Daoy (cell line): ENCODE data around the gene BMPER. TPM values are rescaled to one million over a fixed set of nuclear protein-coding genes. Genes with fewer than 3 reads are reported as not detected.
A peak's percentile ranks its signal among the peaks of the same experiment; 100 is the strongest.

ENCODE experiments used
- DNase-seq: peaks from one replicate; pipeline ENCODE4 v3.0.0-alpha.2; 2015; ENCODE audit warnings: low read depth
- total RNA-seq: library from RNA; depleted of rRNA; stranded (reverse); fragments of >200 nt; shearing (Covaris generic); gene quantifications from 2 replicates; pipeline ENCODE4 v1.2.3, GENCODE V29; 2014

The BMPER gene
- total RNA-seq, 1 experiment from 2014 or later = 1.6 TPM

DNA sequence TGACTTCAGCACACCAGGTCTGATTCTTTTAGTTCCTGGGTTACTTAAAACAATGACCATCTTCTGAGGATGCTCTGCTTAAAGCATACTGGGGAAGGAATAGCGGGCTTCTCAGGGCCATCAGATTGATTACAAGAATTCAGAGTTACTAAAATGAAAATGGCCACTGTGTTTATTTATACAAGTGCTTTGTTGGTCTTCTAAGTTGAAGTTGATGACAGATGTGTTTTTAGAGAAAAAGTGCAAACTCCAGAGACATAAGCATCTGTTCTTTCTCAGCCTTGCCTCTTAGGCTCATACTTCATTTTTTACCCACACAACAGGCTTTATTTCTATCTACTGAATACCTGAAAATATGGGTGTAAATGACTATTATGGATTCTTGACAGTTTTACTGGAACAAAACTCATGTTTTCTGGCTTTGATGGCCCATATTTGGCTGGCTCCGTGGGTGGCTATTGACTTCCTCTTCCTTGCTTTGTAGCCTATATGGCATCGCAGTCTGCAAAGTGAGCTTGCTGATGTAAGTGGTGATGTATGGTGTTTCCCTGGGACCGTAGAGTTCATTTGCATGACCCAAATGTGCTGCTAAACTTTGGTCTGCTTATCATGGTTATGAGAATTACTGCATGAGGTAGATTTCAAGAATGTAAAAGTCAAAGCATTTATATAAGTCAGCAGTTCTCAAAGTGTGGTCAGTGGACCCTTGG lies 121.3 kb downstream of the BMPER start:
- DNase-seq = no peak

DNA sequence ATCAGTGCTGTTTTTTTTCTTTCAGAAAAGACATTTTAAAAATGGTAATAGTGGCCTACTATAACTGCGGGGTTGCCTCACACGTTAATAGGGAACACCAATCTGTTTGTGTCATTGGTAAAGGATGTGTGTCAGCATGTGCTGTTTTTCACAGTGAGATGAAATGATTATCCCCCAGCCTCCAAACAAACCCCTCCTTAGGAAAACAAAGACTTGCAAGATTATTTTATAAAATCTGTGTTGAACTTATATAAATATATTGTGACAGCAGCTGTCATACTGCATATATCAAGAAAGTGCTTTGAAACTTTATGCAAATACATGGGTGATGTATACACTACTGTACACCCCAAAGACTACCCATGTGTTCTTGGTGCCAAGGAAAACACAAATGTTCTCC lies 125.8 kb downstream of the BMPER start:
- DNase-seq = no peak

DNA sequence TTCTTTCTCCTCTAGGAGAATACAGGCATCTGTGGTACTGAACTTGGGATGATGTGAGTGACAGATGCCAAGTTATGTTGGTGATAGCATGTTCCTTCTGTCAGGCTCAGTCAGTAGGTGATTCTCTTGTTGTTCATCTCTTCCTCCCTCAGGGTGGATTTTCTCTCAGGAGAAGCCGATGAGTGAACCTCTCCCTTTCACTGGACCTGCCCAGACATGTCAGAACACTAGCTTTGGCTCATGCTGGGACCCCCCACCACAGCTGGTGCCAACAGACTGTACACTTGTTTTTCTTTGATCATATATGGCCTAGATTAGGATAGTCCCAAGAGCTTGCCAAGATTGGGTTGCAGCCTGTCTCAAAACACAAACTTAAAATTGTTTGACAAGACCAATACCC lies 129.4 kb downstream of the BMPER start:
- no peak for DNase-seq

DNA sequence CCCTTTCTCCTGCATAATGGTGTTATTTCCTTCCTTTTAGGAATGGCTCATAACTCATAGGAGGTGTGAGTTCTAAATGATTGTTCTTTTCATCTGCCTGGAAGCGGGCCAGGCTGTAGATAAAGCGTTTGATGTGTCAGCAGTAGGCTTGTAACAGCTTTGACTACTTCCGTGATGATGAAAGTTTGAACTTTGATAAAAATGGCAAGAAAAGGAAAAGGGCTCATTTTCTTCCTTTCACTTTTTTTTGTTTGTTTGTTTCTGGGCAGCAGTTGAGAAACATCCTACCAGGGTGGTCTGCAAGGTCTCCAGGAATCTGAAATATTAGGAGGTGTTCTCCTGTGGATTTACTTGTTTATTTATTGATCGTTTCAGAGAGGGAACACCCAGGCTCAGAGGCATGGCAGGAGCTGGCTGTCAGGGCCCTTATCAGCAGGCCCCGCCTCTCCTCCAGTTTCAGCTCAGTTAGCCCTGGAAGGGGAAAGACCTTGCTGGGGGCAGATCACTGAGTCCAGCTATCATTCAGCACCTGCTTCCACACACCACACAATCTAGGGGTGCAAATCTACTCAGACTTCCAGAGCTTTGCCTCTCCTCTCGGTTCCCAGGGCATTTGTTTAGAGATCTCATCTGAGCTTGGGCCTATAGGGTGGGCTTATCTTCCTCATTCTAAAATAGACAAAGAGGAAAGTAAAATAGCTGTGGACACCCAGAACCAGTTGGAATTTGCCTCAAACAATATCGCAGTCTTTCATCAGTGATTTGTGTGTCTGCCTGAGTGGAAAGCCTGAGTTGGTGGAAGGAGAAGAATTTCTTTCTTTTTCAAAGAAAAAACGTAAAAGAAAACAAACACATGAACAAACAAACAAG lies 130.9 kb downstream of the BMPER start:
- DNase-seq = peak; percentile 76

DNA sequence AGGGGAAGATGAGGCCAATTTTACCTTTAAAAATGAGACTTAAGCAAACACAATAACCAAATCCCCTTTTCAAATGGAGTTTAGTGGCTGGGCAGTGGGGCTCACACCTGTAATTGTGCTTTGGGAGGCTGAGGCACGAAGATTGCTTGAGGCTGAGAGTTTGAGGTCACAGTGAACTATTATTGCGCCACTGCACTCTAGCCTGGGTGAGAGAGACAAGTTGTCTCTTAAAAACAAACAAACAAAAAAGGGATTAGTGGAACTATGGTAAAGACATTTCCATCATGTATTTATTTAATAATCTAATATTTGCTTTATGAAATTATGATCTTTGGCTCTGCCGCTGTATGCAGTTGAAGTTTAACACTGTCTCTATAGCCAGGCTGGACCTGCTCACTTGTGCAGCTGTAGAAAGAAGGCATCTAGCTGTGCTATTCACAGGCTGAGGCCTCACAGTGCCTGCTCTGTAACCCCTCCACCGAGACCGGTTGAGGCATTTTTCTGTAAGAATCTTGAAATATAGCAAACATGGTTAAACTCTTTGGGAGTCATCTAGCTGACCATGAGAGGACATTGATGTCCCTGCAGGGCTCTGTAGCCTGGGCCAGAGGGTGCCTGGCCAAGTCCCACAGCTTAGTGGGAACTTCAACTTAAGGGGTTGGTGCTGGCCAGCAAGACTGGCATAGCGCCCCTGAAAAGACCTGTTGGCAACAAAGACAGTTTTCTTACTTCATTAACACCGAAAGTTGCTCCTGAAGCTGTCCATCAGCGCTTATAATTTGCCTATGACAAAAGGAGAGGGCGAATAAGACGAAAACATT lies 131.8 kb downstream of the BMPER start:
- DNase-seq = no peak

DNA sequence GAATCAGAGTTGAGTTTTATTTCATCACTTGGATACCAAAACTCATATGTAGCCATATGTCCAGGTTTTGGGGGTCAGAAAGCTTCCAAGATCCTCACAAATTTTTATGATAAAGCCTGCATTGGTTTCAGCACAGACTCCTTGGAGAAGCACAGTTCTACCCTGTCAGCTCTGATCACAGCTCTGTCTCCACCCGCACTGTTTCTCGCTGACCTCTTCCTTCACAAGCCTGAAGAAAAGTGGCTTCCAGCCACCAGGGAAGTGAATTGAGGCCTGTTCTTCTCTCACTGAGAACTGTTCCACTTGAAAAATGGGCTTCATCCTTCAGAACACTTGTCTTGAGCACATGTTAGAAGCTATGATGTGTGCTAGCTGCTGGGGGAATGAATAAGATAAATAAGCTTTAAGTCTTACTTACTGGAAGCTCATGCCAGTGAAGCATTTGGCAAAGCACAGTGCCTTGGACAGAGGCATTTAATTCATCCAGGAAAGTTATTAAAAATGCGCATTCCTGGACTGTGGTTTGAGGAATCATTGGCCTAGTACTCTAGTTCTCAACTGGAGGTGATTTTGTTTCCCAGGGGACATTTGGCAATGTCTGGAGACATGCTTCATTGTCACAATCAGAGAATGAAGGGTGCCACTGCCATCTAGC lies 133.6 kb downstream of the BMPER start:
- no peak for DNase-seq

DNA sequence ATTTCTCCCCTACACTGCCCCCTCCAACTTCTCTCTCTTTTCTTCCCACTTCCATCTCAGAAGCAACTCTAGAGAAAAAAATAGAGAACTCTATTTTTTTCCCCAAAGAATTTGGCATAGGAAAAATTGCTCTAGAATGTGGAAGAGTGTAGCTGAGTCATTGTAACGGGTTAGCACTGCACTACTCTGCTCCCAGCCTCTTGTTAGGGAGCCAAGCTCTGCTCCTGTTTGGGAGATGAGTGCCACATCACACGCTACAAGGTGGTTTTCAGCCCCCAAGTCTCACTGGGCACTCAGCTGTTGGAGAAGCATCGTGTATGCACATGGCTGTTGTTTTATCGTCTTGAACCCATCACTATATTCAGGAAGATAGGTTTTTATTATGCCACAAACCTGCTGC lies 136.4 kb downstream of the BMPER start:
- peak; percentile 54 for DNase-seq

DNA sequence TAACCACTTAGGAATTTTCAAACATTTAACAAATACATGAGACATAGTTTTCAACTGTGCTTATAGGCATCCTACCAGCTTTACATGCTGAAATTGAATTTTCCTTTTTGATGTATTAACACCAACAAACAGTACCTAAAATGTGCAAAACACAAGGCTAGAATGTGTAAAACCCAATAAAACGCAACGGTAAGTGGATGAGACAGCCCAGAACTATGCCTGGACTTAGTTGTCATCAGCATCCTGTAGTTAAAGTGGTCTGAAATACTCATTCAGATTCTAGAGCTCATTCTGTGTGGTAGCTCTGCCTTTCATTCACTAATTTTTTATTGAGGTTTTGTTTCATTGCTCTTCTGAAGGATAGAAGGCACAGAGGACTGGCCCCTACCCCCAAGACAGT lies 137.1 kb downstream of the BMPER start:
- DNase-seq = peak; percentile 59

DNA sequence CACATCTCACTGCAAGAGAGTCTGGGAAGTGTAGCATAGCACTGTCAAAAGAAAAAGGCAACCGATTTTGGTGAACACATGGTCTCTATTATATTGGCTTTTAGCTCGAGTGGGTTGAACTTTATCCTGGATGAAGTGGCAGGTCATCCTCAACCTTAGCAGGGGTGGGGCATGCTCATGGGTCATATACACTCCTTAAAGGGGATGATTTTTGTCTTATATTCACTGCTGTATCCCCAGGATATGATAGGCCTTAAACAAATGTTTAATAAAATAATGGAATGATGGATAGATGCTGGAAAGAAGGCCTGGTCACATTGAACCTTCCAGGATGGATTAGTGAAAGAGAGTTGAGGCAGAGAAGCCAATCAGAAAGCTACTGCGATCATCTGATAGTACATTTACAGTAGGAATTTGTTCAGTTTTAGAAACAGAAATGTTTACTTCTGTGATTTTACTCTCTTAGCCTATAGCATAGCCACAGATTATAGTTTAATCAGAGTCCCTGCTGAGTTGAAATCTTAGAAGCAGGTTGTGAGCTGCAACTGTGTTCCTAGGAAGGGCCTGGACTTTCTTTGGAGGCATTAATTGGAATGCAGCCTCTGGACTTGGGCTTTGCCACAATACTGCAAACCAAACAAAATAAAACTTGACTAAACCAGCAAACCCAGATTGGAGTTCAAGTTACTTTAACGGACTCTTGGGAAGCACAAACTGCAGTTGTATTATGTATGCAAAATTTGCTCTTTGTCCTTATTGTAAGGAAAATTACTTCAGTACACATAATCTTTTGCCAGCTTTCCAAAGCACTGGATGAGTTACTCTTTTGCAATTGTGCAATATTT lies 138.3 kb downstream of the BMPER start:
- DNase-seq = no peak

DNA sequence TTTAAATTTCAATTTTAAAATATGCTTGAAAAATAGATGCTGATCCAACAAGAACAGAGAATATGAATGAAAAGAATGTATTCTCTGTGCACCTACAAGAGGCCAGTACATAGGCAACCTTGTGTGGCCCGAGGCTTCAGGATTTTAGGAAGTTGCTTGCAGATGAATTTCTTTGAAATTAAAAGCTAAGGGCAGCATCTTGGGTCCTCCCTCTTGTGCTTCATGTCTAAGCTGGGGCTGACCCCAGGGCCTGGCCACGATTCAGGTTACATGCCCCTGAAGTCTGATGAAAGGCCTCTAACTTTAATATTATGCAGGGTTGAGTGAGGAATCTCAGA lies 138.9 kb downstream of the BMPER start:
- no peak for DNase-seq

DNA sequence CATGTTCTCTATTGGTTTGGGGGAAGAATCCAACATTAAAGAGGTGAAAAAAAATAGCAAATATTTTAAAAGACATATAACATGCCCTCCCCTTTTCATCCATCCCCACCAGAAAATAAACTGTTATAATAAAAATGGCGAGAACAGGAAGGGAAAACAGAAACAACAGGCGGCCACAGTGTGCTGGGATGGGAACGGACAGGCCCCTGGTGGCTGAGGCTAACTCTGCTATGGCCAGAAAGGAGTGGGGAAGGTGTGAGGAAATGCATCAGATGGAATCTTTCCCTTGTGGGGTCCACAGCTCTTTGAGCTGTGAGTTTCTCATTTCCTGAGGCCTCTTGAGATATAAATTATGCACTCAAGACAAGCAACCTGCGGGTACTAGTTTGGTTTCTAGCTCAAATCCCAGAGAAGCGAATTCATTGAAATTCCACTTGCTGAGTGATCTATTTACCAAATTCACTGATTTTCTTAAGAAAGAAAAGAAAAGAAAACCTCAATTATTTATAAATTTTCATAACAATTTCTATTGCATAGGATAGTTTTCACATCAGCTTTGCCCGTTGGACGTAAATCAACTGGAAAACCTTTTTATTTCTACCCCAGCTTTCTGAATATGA lies 139.5 kb downstream of the BMPER start:
- DNase-seq = no peak

DNA sequence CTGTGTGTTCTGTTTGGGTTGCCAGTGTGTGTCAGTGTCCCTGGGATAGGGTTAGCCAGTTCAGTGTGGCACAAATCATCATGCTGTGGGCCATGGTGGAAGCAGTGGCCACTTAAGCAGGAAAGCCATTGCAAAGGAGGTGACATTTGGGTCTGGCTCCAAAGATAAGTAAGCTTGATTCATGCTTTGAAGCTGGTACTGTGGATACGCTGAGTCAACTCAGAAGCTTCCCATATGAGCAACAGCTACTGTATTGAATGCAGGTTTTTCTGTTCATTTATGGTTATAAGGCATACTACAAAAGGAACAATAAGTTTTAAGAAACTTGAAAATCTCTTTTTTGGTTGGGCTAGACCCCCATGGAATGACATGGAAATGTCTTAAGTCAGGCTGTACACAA lies 143.1 kb downstream of the BMPER start:
- DNase-seq = no peak

DNA sequence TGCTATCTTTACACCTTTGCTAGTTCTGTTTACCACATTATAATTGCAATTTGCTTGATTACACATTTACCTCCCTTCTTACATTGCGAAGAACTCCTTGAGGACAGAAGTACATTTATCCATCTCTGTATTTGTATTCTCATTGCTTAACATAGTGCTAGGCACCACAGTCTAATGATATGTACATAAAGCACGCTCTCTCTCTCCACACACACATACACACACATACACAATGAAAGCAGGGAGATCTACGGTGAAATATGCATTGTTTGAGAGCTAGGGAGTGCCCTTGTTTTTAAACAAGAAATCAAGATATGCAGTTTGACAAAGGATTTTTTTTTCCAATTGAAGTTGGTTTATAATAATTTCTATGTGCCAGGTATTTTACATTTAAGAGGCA lies 148.7 kb downstream of the BMPER start:
- DNase-seq = no peak

DNA sequence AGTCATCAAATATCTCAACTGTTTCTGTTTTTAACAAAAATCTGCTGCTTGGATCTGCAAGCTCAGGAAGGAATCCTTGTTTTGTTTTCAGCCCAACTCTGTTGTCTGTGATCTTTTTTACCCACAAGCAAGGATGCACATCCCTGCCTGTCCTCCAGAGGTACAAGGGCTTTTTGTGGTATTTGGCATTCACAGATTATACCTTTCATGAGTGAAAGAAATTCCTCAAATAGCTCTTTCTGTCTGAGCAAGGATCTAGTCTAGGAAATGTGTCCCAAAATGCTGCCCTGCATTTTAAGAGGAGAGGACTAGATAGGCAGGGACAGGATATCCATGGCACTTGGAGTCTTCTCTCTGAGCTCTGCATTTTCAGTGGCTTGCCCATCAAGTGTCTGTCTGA lies 151.8 kb downstream of the BMPER start:
- DNase-seq = no peak

DNA sequence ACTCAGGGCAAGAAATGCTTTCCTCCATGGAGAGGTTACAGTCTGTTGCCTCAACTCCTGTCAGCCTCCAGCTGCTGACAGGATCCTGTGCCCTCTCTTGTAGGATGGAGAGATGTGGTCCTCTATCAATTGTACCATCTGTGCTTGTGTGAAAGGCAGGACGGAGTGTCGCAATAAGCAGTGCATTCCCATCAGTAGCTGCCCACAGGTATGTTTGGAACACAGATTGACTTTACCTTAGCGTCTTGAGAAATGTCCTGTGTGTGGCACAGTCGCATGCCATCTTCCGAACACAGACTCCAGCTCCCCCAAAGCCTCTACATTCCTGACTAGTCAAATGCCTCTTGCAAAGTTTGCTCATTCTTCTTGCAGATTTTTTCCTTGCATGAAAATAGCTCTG lies 152.6 kb downstream of the BMPER start:
- DNase-seq = no peak

DNA sequence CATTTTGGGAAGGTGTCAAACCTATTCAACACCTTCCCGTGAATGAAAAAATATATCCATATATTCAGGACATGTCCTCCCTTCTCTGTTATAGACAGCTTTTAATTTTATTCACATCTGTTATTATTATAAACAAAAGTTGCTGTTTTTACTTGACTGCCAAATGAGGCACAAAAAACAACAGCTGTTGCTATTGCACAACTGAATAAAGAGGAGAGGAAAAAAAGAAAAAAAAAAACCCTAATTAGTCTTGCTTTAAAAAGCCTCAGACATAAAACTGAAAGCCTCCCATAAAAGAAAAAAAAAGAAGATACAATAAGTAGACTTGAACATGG lies 153.4 kb downstream of the BMPER start:
- DNase-seq = no peak

DNA sequence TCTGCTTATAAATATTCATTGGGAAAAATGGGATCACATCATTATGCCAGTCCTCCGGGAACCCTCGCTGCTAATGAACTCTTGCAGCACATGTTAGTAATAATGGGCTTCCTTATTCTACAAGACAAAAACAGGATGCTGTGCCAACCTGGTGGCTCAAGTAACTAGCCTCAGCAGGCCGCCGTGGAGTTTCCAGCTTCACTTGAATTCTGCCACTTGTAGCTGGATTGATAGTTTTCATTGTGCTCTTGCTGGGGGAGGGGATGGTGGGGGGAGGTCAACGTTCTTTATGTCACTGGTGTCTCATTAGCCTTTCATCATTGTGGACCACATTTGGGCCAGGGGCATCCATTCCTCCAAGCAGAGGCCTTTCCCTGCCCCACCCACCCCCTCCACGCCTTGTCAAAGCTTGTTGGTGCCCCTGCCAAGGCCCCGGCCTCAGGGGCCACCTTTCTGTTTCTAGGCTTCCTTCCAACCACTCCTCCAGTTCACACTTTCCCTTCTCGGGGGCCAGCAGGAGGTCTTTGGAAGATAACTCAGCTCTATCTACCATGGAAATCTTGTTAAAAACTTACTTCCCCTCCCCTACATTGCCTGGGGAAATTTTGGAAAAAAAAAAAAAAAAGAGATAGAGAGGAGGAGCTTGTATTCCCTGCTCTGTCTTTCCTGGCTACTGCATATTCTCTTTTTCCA lies 153.9 kb downstream of the BMPER start:
- DNase-seq = no peak

DNA sequence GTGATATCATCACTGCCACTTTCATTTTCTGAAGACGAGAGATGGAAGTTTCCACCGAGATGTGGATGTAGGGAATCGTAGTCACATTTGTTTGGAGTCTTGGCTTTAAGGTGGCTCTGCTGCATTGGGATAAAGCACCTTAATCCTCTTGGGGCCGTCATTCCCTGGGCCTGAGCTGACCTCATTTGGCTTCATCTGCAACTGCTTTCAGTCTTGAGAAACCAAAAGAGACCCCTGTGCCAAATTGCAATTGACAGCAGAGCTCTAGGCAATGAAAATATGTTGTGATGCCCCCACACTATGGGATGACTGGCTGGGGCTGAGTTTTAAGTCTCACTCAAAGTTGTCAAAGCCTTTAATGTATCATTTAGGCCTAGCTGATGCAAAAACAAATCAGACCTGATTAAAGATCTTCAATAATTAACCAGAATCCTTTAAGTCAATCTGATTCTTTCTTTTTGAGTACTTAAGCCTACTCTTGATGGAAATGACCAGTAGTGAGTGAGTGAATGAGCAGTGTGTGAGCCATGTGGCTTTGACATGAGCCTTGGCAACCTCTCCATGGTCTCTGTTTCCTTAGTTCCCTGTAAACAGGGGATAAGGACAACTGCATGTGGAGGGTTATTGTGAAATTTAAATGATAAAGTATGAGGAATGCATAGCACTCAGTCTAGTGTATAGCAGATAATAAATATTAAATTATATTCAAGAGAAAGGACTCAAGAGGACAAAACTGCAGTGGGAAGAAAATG lies 155.0 kb downstream of the BMPER start:
- DNase-seq = peak; percentile 57

DNA sequence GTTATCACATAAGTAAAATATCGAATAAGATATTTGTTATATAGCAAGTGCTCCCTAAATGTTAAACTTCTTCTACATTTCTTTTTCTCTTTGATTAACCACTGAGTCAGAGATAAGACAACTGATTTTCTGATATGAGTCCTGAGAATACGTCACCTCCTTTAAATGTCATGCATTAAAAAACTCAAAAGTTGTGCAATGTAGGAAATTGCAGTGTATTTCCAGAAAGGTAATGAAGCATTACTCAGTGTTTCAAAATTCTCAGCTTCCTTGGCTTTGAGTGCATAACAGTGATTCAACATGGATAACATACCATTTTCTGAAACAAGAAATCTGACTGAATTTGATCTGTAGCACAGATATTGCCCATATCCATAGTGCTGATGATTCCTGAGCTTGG lies 155.8 kb downstream of the BMPER start:
- peak; percentile 49 for DNase-seq
